Measurements from ENCODE around the gene PARP6. TPM values are rescaled to one million over a fixed set of nuclear protein-coding genes. Genes with fewer than 3 reads are reported as not detected.

Gene PARP6
- polyA plus RNA-seq, 1 donor (not counting 4 experiments of a cell fraction or from before 2014, with no cell fraction given) = 51.0 TPM

GRCh38 chr15:72239652-72240051 is 32.7 kb downstream of the PARP6 start:
- H3K9me1 ChIP-seq (ENCODE audit: control insufficient read depth, extremely low read depth, insufficient read depth, low read length) = no peaks in the 10 kb centered on the region
- DNase-seq (ENCODE audit: low read depth, low spot score) (no peak), FAIRE-seq (no peak)
- peaks cover 10 to 23% of the 10 kb centered on the region in 2 experiments for H3K36me3 ChIP-seq (ENCODE audit: control insufficient read depth in 2 of 2, extremely low read depth in 1 of 2, insufficient read depth in 2 of 2, low read length in 2 of 2)
- no peaks in the 10 kb centered on the region for H3K9me3 ChIP-seq (ENCODE audit: control insufficient read depth, low read depth, low read length)
- H2AFZ ChIP-seq (ENCODE audit: control insufficient read depth, low read length) = no peak overlapping the region
- no peaks in the 10 kb centered on the region for H3K27me3 ChIP-seq (ENCODE audit: control insufficient read depth, extremely low read depth, insufficient read depth, low read length)
- no peaks in the 10 kb centered on the region for H4K20me1 ChIP-seq (ENCODE audit: control insufficient read depth, extremely low read depth, insufficient read depth, low read length)
- dilution Hi-C loops (cut with MboI; ENCODE audit: extremely low pct_ligation_motif_present, low sequenced_read_pairs) = no loop called here
- TF ChIP-seq EZH2 (IDR thresholded peaks at IDR 0.05; ENCODE audit: low read length) = no peak
- H3K4me1 ChIP-seq (ENCODE audit: control insufficient read depth, extremely low read depth, insufficient read depth, low read length) = peaks cover 19% of the 10 kb centered on the region
- no peak overlapping the region for H3K4me2 ChIP-seq (ENCODE audit: control insufficient read depth, extremely low read depth, insufficient read depth, low read depth, low read length)
- H3K9ac ChIP-seq (ENCODE audit: control insufficient read depth, extremely low read depth, insufficient read depth, low read length) = no peak overlapping the region
- peaks cover 9% of the 10 kb centered on the region for H3K79me2 ChIP-seq (ENCODE audit: control insufficient read depth, insufficient read depth, low read length)
- H3K4me3 ChIP-seq (ENCODE audit: control insufficient read depth in 2 of 3, extremely low read depth in 1 of 3, insufficient read depth in 2 of 3, low read depth in 1 of 3, low read length in 3 of 3) = no peak overlapping the region
- H3K27ac ChIP-seq (ENCODE audit: control insufficient read depth, insufficient read depth, low read length) = no peak overlapping the region

GRCh38 chr15:72238586-72238985 is 33.8 kb downstream of the PARP6 start:
- H3K79me2 ChIP-seq (ENCODE audit: control insufficient read depth, insufficient read depth, low read length) = peaks cover 9% of the 10 kb centered on the region
- no peak for TF ChIP-seq EZH2 (IDR thresholded peaks at IDR 0.05; ENCODE audit: low read length)
- TF ChIP-seq, protein P1, sequence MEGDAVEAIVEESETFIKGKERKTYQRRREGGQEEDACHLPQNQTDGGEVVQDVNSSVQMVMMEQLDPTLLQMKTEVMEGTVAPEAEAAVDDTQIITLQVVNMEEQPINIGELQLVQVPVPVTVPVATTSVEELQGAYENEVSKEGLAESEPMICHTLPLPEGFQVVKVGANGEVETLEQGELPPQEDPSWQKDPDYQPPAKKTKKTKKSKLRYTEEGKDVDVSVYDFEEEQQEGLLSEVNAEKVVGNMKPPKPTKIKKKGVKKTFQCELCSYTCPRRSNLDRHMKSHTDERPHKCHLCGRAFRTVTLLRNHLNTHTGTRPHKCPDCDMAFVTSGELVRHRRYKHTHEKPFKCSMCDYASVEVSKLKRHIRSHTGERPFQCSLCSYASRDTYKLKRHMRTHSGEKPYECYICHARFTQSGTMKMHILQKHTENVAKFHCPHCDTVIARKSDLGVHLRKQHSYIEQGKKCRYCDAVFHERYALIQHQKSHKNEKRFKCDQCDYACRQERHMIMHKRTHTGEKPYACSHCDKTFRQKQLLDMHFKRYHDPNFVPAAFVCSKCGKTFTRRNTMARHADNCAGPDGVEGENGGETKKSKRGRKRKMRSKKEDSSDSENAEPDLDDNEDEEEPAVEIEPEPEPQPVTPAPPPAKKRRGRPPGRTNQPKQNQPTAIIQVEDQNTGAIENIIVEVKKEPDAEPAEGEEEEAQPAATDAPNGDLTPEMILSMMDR (optimal IDR thresholded peaks at IDR 0.05 in 1 of 3, IDR thresholded peaks at IDR 0.05 in 1 of 3, conservative IDR thresholded peaks at IDR 0.05 in 1 of 3; ENCODE audit: extremely low read depth in 1 of 3, insufficient read depth in 2 of 3, low read length in 3 of 3) = no peak
- no peaks in the 10 kb centered on the region for H3K27me3 ChIP-seq (ENCODE audit: control insufficient read depth, extremely low read depth, insufficient read depth, low read length)
- peak overlapping the region; percentile 0 for H3K27ac ChIP-seq (ENCODE audit: control insufficient read depth, insufficient read depth, low read length)
- no peak overlapping the region for H3K9ac ChIP-seq (ENCODE audit: control insufficient read depth, extremely low read depth, insufficient read depth, low read length)
- H3K36me3 ChIP-seq (ENCODE audit: control insufficient read depth in 2 of 2, extremely low read depth in 1 of 2, insufficient read depth in 2 of 2, low read length in 2 of 2) = peaks cover 5 to 19% of the 10 kb centered on the region in 2 experiments
- no peak overlapping the region for H3K4me3 ChIP-seq (ENCODE audit: control insufficient read depth in 2 of 3, extremely low read depth in 1 of 3, insufficient read depth in 2 of 3, low read depth in 1 of 3, low read length in 3 of 3)
- no peaks in the 10 kb centered on the region for H4K20me1 ChIP-seq (ENCODE audit: control insufficient read depth, extremely low read depth, insufficient read depth, low read length)
- H3K9me3 ChIP-seq (ENCODE audit: control insufficient read depth, low read depth, low read length) = no peaks in the 10 kb centered on the region
- dilution Hi-C loops (cut with MboI; ENCODE audit: extremely low pct_ligation_motif_present, low sequenced_read_pairs) = no loop called here
- no peaks in the 10 kb centered on the region for H3K9me1 ChIP-seq (ENCODE audit: control insufficient read depth, extremely low read depth, insufficient read depth, low read length)
- peaks cover 19% of the 10 kb centered on the region for H3K4me1 ChIP-seq (ENCODE audit: control insufficient read depth, extremely low read depth, insufficient read depth, low read length)
- H3K4me2 ChIP-seq (ENCODE audit: control insufficient read depth, extremely low read depth, insufficient read depth, low read depth, low read length) = no peak overlapping the region
- no peak for FAIRE-seq
- no peak for DNase-seq (ENCODE audit: low read depth, low spot score)
- H2AFZ ChIP-seq (ENCODE audit: control insufficient read depth, low read length) = no peak overlapping the region

DNA sequence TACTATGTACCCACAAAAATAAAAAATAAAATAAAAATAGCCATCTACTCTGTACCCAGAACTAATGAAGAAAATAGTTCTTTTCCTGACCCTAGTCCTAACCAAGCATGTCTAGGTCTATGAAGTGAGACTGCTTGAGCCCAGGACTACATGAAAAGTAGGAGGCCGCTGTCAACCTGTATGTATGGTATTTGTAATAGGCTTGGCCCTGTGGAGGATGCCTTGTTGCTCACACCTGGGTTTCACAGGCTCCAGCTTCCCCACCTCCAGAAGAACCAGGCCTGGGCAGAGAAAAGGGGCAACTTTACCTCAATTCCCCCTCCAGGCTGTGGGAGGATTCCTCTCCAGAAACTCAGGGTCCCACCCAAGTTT is 34.5 kb downstream of the PARP6 start:
- Histone ChIP-seq H4K20me1 (ENCODE audit: control insufficient read depth, extremely low read depth, insufficient read depth, low read length) (no peaks in the 10 kb centered on the region), H3K9ac (ENCODE audit: control insufficient read depth, extremely low read depth, insufficient read depth, low read length) (peak overlapping the region; percentile 82), H3K9me3 (ENCODE audit: control insufficient read depth, low read depth, low read length) (no peaks in the 10 kb centered on the region), H3K36me3 (ENCODE audit: control insufficient read depth in 2 of 2, extremely low read depth in 1 of 2, insufficient read depth in 2 of 2, low read length in 2 of 2) (peaks cover 3 to 19% of the 10 kb centered on the region in 2 experiments), H3K27me3 (ENCODE audit: control insufficient read depth, extremely low read depth, insufficient read depth, low read length) (no peaks in the 10 kb centered on the region), H2AFZ (ENCODE audit: control insufficient read depth, low read length) (peak overlapping the region; percentile 59), H3K4me2 (ENCODE audit: control insufficient read depth, extremely low read depth, insufficient read depth, low read depth, low read length) (peak overlapping the region; percentile 84), H3K4me1 (ENCODE audit: control insufficient read depth, extremely low read depth, insufficient read depth, low read length) (peaks cover 21% of the 10 kb centered on the region), H3K9me1 (ENCODE audit: control insufficient read depth, extremely low read depth, insufficient read depth, low read length) (no peaks in the 10 kb centered on the region), H3K27ac (ENCODE audit: control insufficient read depth, insufficient read depth, low read length) (peak overlapping the region; percentile 96), H3K4me3 (ENCODE audit: control insufficient read depth in 2 of 3, extremely low read depth in 1 of 3, insufficient read depth in 2 of 3, low read depth in 1 of 3, low read length in 3 of 3) (no peak overlapping the region), H3K79me2 (ENCODE audit: control insufficient read depth, insufficient read depth, low read length) (peaks cover 9% of the 10 kb centered on the region)
- dilution Hi-C loops (cut with MboI; ENCODE audit: extremely low pct_ligation_motif_present, low sequenced_read_pairs) = no loop called here
- FAIRE-seq = no peak
- TF ChIP-seq, protein P1 (optimal IDR thresholded peaks at IDR 0.05 in 1 of 3, IDR thresholded peaks at IDR 0.05 in 1 of 3, conservative IDR thresholded peaks at IDR 0.05 in 1 of 3; ENCODE audit: extremely low read depth in 1 of 3, insufficient read depth in 2 of 3, low read length in 3 of 3) = no peak
- no peak for TF ChIP-seq EZH2 (IDR thresholded peaks at IDR 0.05; ENCODE audit: low read length)
- DNase-seq (ENCODE audit: low read depth, low spot score) = no peak

Data from keratinocyte (primary cell).